Esophagus muscularis mucosa (tissue), 4 donors: ENCODE data around the gene PCDHAC2.

ENCODE experiments used
- EP300 ChIP-seq: sonication (generic); formaldehyde crosslinking; IDR thresholded peaks from one replicate; pipeline ENCODE4 v1.6.1; 2017; ENCODE audit warnings: antibody characterized with exemption
- POLR2A ChIP-seq: fragments of 450-650 bp; IDR thresholded peaks from one replicate; pipeline ENCODE4 v1.6.1; 2017; ENCODE audit warnings: antibody characterized with exemption, moderate library complexity, mild to moderate bottlenecking, low read depth
- POLR2AphosphoS5 ChIP-seq, 2 donors: sonication (generic); formaldehyde crosslinking; IDR thresholded peaks; one replicate each; pipeline ENCODE4 v1.6.1; 2017; ENCODE audit warnings: antibody characterized with exemption in 2 of 2
- TF ChIP-seq, protein P1 (sequence below), 3 experiments: fragments of 200-600 bp in 2 of 3; fragments of 450-650 bp in 1 of 3; sonication (generic) in 2 of 3; IDR thresholded peaks; one replicate each; pipeline ENCODE4 v1.5.1; 2017 to 2019; ENCODE audit warnings: antibody characterized with exemption in 3 of 3, mild to moderate bottlenecking in 2 of 3, moderate library complexity in 1 of 3

DNA sequence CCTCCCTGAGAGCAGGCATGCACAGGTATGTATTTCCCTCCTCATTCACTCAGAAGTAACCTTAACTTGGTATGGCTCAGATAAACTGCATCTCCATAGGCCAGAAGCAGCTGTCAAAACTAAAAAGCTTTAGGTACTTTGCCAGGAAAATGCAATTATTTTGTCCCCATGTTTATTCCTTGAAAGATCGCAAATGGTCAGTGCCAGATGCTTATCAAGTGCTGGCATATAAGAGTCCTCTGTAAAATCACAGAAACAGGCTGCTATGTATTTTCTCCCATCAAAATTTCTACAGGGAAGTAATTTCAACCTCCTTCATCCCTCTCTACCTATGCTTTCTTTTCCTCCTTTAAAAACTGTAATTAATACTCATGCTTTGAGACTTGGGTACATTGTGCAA is 12.7 kb downstream of the PCDHAC2 start:
- TF ChIP-seq, protein P1, sequence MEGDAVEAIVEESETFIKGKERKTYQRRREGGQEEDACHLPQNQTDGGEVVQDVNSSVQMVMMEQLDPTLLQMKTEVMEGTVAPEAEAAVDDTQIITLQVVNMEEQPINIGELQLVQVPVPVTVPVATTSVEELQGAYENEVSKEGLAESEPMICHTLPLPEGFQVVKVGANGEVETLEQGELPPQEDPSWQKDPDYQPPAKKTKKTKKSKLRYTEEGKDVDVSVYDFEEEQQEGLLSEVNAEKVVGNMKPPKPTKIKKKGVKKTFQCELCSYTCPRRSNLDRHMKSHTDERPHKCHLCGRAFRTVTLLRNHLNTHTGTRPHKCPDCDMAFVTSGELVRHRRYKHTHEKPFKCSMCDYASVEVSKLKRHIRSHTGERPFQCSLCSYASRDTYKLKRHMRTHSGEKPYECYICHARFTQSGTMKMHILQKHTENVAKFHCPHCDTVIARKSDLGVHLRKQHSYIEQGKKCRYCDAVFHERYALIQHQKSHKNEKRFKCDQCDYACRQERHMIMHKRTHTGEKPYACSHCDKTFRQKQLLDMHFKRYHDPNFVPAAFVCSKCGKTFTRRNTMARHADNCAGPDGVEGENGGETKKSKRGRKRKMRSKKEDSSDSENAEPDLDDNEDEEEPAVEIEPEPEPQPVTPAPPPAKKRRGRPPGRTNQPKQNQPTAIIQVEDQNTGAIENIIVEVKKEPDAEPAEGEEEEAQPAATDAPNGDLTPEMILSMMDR (IDR thresholded peaks at IDR 0.05) = no peak
- no peak for TF ChIP-seq EP300
- TF ChIP-seq POLR2AphosphoS5 (IDR thresholded peaks at IDR 0.05) = no peak
- no peak for TF ChIP-seq POLR2A
